LHCN-M2 (cell line): ENCODE data around the gene EIF3M. TPM values are rescaled to one million over a fixed set of nuclear protein-coding genes. Genes with fewer than 3 reads are reported as not detected.
A peak's percentile ranks its signal among the peaks of the same experiment; 100 is the strongest.
"Not testable (repeated sequence)": the region's sequence is repeated elsewhere in the genome, so short reads cannot be mapped to it uniquely, and the experiment has no call there.

Experiments used
- DNase-seq: peaks from one replicate; pipeline ENCODE4 v3.0.0-alpha.2; 2012; ENCODE audit warnings: low read depth
- total RNA-seq: library from RNA; depleted of rRNA; stranded (reverse); fragments of >200 nt; gene quantifications from 2 replicates; pipeline ENCODE4 v1.2.3, GENCODE V29; 2014; rRNA removed

Gene EIF3M
- total RNA-seq, 1 experiment from 2014 or later, result 616 TPM

DNA sequence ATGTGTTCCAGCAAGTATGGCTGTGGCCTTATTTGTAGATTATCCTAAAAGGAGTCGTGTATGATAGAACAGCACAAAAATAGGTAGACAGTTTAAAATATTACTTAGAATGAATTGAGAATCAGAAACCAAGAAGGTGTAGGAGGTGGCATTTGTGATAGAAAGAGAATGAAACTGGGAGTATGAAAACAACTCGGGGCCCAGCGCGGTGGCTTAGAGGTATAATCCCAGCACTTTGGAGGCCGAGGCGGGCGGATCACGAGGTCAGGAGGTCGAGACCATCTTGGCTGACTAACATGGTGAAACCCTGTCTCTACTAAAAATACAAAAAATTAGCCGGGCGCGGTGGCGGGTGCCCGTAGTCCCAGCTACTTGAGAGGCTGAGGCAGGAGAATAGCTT is 12.5 kb downstream of the EIF3M start:
- DNase-seq, result not testable (repeated sequence)

- DNase-seq, result no peak
Measured at GRCh38 chr11:32597921-32598320, 14.3 kb downstream of the EIF3M start.

- DNase-seq, result no peak
Measured at GRCh38 chr11:32602657-32603415, 19.2 kb downstream of the EIF3M start.

DNA sequence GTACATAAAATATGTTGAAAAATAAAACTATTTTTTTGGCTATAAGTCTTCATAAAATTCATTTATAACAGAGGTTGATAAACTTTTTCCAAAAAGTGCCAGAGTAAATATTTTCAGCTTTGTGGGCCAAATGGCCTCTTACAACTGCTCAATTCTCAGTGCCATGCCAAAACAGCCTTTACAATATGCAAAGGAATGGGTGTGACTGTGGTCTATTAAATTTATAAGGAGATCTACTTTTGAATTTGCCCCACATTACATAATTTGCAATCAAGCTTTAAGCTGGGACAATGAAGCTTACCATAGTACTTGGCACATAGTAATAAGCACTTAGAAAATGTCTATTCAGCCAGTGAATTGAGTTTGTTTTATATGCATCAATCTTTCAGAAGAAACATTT is 22.6 kb downstream of the EIF3M start:
- no peak for DNase-seq

DNA sequence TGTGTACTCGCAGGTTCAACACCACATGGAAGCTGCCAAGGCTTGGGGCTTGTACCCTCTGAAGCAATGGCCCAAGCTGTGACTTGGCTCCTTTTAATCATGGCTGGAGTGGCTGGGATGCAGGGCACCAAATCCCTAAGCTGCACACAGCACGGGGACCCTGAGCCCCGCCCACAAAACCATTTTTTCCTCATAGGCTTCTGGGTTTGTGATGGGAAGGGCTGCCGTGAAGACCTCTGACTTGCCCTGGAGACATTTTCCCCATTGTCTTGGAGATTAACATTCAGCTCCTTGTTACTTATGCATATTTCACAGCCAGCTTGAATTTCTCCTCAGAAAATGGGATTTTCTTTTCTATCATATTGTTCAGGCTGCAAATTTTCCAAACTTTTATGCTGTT is 25.2 kb downstream of the EIF3M start:
- DNase-seq, result not testable (repeated sequence)

DNA sequence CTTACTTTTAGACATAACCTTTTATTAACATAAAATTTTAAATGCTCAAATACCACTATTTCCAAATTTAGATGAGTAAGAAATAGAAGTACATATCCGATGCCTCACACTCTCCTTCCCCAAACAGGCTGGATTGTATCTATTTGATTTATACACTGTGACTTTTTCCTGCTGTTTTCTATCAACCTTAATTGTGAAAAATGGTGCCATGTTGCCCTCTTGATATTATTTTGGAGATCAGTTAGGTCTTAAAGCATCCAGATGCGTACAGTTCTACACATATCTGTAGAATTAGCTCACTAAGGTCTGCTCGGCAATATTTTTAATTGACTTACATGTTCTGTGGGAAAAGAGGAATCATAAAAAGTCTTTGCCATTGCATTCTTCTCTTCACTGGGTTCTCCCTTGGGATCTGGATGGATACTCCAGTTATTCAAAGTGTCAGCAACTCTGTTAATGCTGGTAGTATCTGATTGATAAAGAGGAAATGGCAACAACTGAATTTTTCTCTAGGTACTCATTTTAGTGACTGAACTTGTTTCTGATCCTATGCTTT is 27.2 kb downstream of the EIF3M start:
- no peak for DNase-seq

DNA sequence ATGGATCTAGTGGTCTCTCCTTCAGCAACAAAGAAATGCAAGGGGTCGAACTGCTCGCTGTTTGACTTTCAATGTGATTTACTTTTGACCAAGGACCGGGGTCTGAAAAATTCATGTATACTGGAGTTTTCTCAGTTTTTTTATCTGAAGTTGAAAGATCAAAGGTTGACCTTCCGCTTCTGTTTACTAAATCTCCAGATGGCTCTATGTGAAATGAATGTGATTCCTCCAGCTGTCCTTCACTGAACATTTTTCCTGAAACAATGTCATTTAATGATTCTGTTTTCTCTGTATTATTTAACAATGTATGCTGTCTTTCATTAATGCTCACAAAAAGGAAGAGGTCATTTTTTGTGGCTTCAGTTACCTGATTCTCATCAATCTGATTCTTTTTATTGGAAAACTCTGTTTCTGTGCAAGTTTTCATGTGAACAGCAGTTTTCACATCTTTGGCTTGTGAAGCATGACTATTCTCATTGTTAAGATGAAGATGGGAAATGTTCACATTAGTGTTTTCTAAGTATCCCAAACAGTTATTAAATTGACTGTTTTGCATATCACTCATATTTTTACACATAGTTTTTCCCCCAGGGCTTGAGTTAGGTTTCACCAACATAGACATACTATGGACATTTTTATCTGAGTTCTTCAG is 30.0 kb downstream of the EIF3M start:
- DNase-seq, result no peak

- DNase-seq, result no peak
Measured at GRCh38 chr11:32615422-32615821, 31.8 kb downstream of the EIF3M start.

- no peak for DNase-seq
Measured at GRCh38 chr11:32616903-32617302, 33.3 kb downstream of the EIF3M start.

DNA sequence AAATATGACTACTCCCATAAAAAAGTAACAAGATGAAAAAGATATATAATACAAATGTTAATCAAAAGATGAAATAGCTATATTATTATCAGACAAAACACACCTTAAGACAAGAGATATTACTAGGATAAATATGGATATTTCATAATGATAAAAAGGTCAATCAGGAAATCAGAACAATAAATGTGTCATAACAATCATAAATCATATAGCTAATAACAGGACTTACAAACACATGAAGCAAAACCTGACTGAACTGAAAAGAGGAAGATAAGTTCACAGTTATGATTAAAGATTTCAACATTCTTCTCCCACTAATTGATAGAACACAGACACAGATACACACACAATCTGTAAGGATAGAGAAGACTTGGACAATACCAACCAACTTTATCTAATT is 47.2 kb downstream of the EIF3M start:
- no peak for DNase-seq

DNA sequence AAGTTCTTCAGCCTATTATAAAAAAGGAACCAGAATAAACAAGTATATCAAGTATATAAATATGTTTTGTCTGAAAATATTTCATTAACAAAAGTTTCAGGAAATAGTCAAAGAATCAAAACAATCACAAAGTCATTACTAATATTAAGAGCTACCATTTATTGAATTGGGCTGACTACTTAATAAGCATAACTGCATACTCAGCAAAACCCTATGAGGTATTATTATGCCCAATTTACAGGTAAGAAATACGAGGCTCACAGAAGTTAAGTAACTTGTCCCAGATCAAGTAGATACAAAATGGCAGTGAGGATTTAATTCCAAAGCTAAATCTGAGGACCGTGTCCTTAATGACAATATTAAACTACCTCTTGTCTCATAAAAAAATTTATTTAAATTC is 52.2 kb downstream of the EIF3M start:
- no peak for DNase-seq

GRCh38 chr11:32641361-32641760 is 57.7 kb downstream of the EIF3M start:
- no peak for DNase-seq

DNA sequence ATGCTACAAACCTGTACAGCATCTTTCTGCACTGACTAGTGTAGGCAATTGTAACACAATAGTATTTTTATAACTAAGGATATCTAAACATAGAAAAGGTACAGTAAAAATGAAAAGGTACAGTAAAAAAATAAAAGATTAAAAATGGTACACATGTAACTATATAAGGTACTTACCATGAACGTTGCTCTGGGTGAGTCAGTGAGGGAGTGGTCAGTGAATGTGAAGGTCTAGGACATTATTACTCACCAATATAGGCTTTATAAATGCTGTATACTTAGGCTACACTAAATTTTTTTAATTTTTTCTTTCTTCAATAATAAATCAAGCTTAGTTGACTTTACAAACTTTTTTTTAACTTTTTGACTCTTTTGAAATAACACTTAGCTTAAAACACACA is 59.9 kb downstream of the EIF3M start:
- peak; percentile 35 for DNase-seq

Other genes starting within 250 kb of the EIF3M start
- gene WT1, start 148.3 kb upstream of the EIF3M start, total RNA-seq, result 0.75 and 0.96 TPM in 2 replicates
- gene CCDC73, start 210.8 kb downstream of the EIF3M start, total RNA-seq, result not detected in 2 replicates
- 1.3 TPM in 2 replicates for gene PRRG4, start 246.1 kb downstream of the EIF3M start, total RNA-seq